GM12878 (cell line): ENCODE data around the gene ARHGAP15. TPM values are rescaled to one million over a fixed set of nuclear protein-coding genes. Genes with fewer than 3 reads are reported as not detected.
"Not testable (repeated sequence)": the region's sequence is repeated elsewhere in the genome, so short reads cannot be mapped to it uniquely, and the experiment has no call there.

Source experiments
- ATAC-seq: fragments of 200-7000 bp; cut with Tn5 transposase; 3 replicates; pipeline ENCODE4 v1.9.1; 2020; ENCODE audit warnings: mild to moderate bottlenecking, moderate library complexity
- BruUV-seq: library from RNA; stranded (reverse); fragments of 400-500 nt; replicated peaks from 2 replicates; lab custom pipeline; 2021; lab: Mats Ljungman, UMichigan
- CTCF ChIA-PET: fragments of 300-600 bp; sonication (Branson Sonifier 250); formaldehyde crosslinking; extraction: SDS; loops from one replicate; lab custom pipeline; 2021; ENCODE audit warnings: inconsistent platforms; lab: Yijun Ruan, JAX
- POLR2A ChIA-PET: fragments of 350-600 bp; formaldehyde crosslinking; extraction: SDS; loops from one replicate; lab custom pipeline; 2021; ENCODE audit warnings: inconsistent platforms; lab: Charles Lee
- RAD21 ChIA-PET: fragments of 300-600 bp; sonication (Branson Sonifier 250); formaldehyde crosslinking; loops from one replicate; lab custom pipeline; 2023; ENCODE audit warnings: antibody characterized with exemption; ENCODE audit not compliant: unreplicated experiment; lab: Charles Lee
- SMC1A ChIA-PET: fragments of 300-600 bp; sonication (Branson Sonifier 250); formaldehyde crosslinking; loops from one replicate; lab custom pipeline; 2023; ENCODE audit not compliant: unreplicated experiment, uncharacterized antibody; lab: Charles Lee
- DNase-seq: peaks from one replicate; pipeline ENCODE4 v3.0.0-alpha.2; 2011; ENCODE audit warnings: low read depth, low spot score
- FAIRE-seq: peaks from 3 replicates; lab custom pipeline; 2011; peaks lifted over from hg19 to GRCh38; lab: Jason Lieb, UNC
- H2AFZ ChIP-seq: 2 replicates; pipeline ENCODE4 v1.6.0; 2011; ENCODE audit warnings: low read depth, low read length, control low read depth; ENCODE audit not compliant: control insufficient read depth
- H3K27ac ChIP-seq: 2 replicates; pipeline ENCODE4 v1.5.1; 2011; ENCODE audit warnings: control low read depth; ENCODE audit not compliant: control insufficient read depth, insufficient read depth
- H3K27me3 ChIP-seq, 2 experiments: replicated peaks in 1 of 2; 2 replicates each; pipeline versions ENCODE4 v1.6.0 to v1.6.1; 2011; ENCODE audit warnings: low read length in 1 of 2; ENCODE audit not compliant: control insufficient read depth in 2 of 2, insufficient read depth in 2 of 2
- H3K36me3 ChIP-seq, 2 experiments: 2 replicates each; pipeline ENCODE4 v1.5.1; 2011; ENCODE audit warnings: low read length in 1 of 2; ENCODE audit not compliant: control insufficient read depth in 2 of 2, insufficient read depth in 2 of 2
- H3K4me1 ChIP-seq: 2 replicates; pipeline ENCODE4 v1.6.1; 2011; ENCODE audit warnings: mild to moderate bottlenecking, low read length, moderate library complexity, mixed read lengths; ENCODE audit not compliant: control insufficient read depth, insufficient read depth
- H3K4me2 ChIP-seq: 2 replicates; pipeline ENCODE4 v1.6.0; 2011; ENCODE audit warnings: control low read depth; ENCODE audit not compliant: control insufficient read depth, insufficient read depth
- H3K4me3 ChIP-seq: fragments of 200-600 bp; sonication (generic); 2 replicates; pipeline ENCODE4 v1.5.1; 2016
- H3K79me2 ChIP-seq: 2 replicates; pipeline ENCODE4 v1.6.0; 2011; ENCODE audit warnings: low read length; ENCODE audit not compliant: control insufficient read depth, insufficient read depth
- H3K9ac ChIP-seq: 2 replicates; pipeline ENCODE4 v1.8.0; 2011; ENCODE audit warnings: low read length, control low read depth, mixed read lengths; ENCODE audit not compliant: control insufficient read depth, insufficient read depth
- H3K9me3 ChIP-seq: replicated peaks from 3 replicates; pipeline ENCODE4 v1.5.1; 2011; ENCODE audit warnings: mild to moderate bottlenecking, low read length; ENCODE audit not compliant: control insufficient read depth, insufficient read depth
- H4K20me1 ChIP-seq: 2 replicates; pipeline ENCODE4 v1.6.0; 2011; ENCODE audit not compliant: control insufficient read depth, insufficient read depth
- FOS ChIP-seq: IDR thresholded peaks from 3 replicates; pipeline ENCODE4 v1.6.1; 2011; ENCODE audit warnings: borderline replicate concordance; ENCODE audit not compliant: insufficient read length; ENCODE audit errors: extremely low read depth
- HDAC6 ChIP-seq: fragments of 200-600 bp; sonication (generic); IDR thresholded peaks from one replicate; pipeline ENCODE4 v1.8.0; 2017; ENCODE audit warnings: antibody characterized with exemption; ENCODE audit not compliant: unreplicated experiment
- RCOR1 ChIP-seq: conservative IDR thresholded peaks from 2 replicates; pipeline ENCODE4 v1.6.1; 2012; ENCODE audit warnings: low read depth, low read length, improper control_type of control experiment
- SUZ12 ChIP-seq: fragments of 200-600 bp; sonication (generic); IDR thresholded peaks from one replicate; pipeline ENCODE4 v1.6.1; 2018; ENCODE audit warnings: antibody characterized with exemption, mild to moderate bottlenecking; ENCODE audit not compliant: unreplicated experiment
- ZNF622 ChIP-seq: fragments of 450-650 bp; IDR thresholded peaks from 2 replicates; pipeline ENCODE4 v1.6.1; 2017; ENCODE audit warnings: mild to moderate bottlenecking, inconsistent platforms
- WGBS: methylation state at CpG from one replicate; pipeline ENCODE4 v1.1.6; 2016; ENCODE audit warnings: low lambda C conversion rate; ENCODE audit not compliant: insufficient replicate concordance, insufficient coverage; ENCODE audit errors: missing lambda C conversion rate; 5-methylcytosine and 5-hydroxymethylcytosine counted together
- in situ Hi-C: fragments of 300-500 bp; cut with MboI; formaldehyde crosslinking; loops from 9 replicates; pipeline ENCODE4 v1.14.3; 2018; ENCODE audit warnings: mixed read lengths
- intact Hi-C: fragments of 100-400 bp; cut with micrococcal nuclease; formaldehyde crosslinking; loops from one replicate; pipeline ENCODE4 v1.14.2; 2022; ENCODE audit not compliant: unreplicated experiment
- polyA plus RNA-seq, 11 experiments: library from polyadenylated mRNA; depleted of rRNA in 4 of 11; unstranded in 6 of 11; stranded (reverse) in 5 of 11; fragments of >200 nt; fragmentation: Nextera tagmentation in 4 of 11; fragmentation: Illumina TruSeq in 1 of 11; extraction: Ambion mirVana in 4 of 11; extraction: Trizol in 1 of 11; gene quantifications; 1 replicate in 1 of 11; 2 replicates in 10 of 11; pipeline versions ENCODE4 v1.2.1 to v1.2.3, GENCODE V29; 2011 to 2016; ENCODE audit warnings: inconsistent platforms in 2 of 11, missing spikeins in 2 of 11, low read depth in 1 of 11
- total RNA-seq, 4 experiments: library from RNA; depleted of rRNA in 3 of 4; stranded (reverse); fragments of >200 nt in 3 of 4; fragmentation: Illumina TruSeq in 1 of 4; extraction: Trizol in 1 of 4; gene quantifications; 2 replicates each; pipeline versions ENCODE4 v1.2.1 to v1.2.3, GENCODE V29; 2013 to 2021
- TF ChIP-seq, protein P1 (sequence below): fragments of 450-650 bp; IDR thresholded peaks from 2 replicates; pipeline ENCODE4 v1.6.1; 2018; ENCODE audit warnings: borderline replicate concordance, mild to moderate bottlenecking; ENCODE audit not compliant: partially characterized antibody

ARHGAP15 gene
- total and polyA plus RNA-seq, 10 of the 15 experiments (the other 5 are each of a cell fraction or from before 2014, with no cell fraction given) = 38.0 to 92.6 (median 66.7) TPM

GRCh38 chr2:143535802-143536201, 406.6 kb downstream of the ARHGAP15 start:
- Histone ChIP-seq H3K4me1 (no peaks in the 10 kb centered on the region), H3K9me3 (no peaks in the 10 kb centered on the region), H3K27me3 (no peaks in the 10 kb centered on the region), H3K9ac (no peak overlapping the region), H2AFZ (no peak overlapping the region), H3K4me2 (no peak overlapping the region), H3K27ac (no peak overlapping the region), H3K4me3 (no peak overlapping the region), H4K20me1 (no peaks in the 10 kb centered on the region), H3K79me2 (no peaks in the 10 kb centered on the region), H3K36me3 (no peaks in the 10 kb centered on the region; a peak in 1 of 4 replicates)
- in situ Hi-C loops (no loop called here), intact Hi-C loops (no loop called here)
- POLR2A ChIA-PET = no interaction called here
- SMC1A ChIA-PET = no interaction called here
- TF ChIP-seq FOS = no peak
- no peak for TF ChIP-seq SUZ12
- no peak for TF ChIP-seq ZNF622
- no peak for TF ChIP-seq HDAC6
- TF ChIP-seq, protein P1, sequence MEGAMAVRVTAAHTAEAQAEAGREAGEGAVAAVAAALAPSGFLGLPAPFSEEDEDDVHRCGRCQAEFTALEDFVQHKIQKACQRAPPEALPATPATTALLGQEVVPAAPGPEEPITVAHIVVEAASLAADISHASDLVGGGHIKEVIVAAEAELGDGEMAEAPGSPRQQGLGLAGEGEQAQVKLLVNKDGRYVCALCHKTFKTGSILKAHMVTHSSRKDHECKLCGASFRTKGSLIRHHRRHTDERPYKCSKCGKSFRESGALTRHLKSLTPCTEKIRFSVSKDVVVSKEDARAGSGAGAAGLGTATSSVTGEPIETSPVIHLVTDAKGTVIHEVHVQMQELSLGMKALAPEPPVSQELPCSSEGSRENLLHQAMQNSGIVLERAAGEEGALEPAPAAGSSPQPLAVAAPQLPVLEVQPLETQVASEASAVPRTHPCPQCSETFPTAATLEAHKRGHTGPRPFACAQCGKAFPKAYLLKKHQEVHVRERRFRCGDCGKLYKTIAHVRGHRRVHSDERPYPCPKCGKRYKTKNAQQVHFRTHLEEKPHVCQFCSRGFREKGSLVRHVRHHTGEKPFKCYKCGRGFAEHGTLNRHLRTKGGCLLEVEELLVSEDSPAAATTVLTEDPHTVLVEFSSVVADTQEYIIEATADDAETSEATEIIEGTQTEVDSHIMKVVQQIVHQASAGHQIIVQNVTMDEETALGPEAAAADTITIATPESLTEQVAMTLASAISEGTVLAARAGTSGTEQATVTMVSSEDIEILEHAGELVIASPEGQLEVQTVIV = no peak
- no peak for TF ChIP-seq RCOR1
- ATAC-seq = no peak
- WGBS = 70% methylated on average over 2 of the region's 2 CpGs
- RAD21 ChIA-PET = no interaction called here
- no TSS peak for BruUV-seq
- CTCF ChIA-PET = no interaction called here
- DNase-seq = no peak
- no peak for FAIRE-seq

DNA sequence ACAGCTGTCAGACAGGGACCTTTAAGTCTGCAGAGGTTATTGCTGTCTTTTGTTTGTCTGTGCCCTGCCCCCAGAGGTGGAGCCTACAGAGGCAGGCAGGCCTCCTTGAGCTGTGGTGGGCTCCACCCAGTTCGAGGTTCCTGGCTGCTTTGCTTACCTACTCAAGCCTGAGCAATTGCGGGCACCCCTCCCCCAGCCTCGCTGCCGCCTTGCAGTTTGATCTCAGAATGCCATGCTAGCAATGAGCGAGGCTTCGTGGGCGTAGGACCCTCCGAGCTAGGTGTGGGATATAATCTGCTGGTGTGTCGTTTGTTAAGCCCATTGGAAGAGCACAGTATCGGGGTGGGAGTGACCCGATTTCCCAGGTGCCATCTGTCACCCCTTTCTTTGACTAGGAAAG, 412.7 kb downstream of the ARHGAP15 start:
- intact Hi-C loops, SMC1A ChIA-PET, DNase-seq, H3K79me2 ChIP-seq, FAIRE-seq, H3K36me3 ChIP-seq, H3K4me2 ChIP-seq, H3K9me3 ChIP-seq, BruUV-seq, H2AFZ ChIP-seq, H4K20me1 ChIP-seq, CTCF ChIA-PET, H3K4me3 ChIP-seq, in situ Hi-C loops, H3K4me1 ChIP-seq, POLR2A ChIA-PET, H3K9ac ChIP-seq, H3K27ac ChIP-seq, H3K27me3 ChIP-seq, RAD21 ChIA-PET, ATAC-seq: not testable (repeated sequence)
- WGBS = 92% methylated on average over 11 of the region's 11 CpGs
